Stimulated activated CD4-positive, alpha-beta T cell treated with anti-CD3 and anti-CD28 coated beads, Interleukin-12 subunit alpha, Interleukin-12 subunit beta, amount 100 ng/mL, for 48 hours (primary cell): ENCODE measurements around the gene GORASP1.
"Not testable (repeated sequence)": the region's sequence is repeated elsewhere in the genome, so short reads cannot be mapped to it uniquely, and the experiment has no call there.

Source experiments
- DNase-seq, 3 donors: peaks; one replicate each; pipeline ENCODE4 v3.0.0-alpha.2; 2020; ENCODE audit warnings: low read depth in 2 of 3, low spot score in 1 of 3

Gene GORASP1

GRCh38 chr3:39067286-39067685, 40.1 kb downstream of the GORASP1 start:
- DNase-seq, result no peak

- DNase-seq, result no peak
Observed at GRCh38 chr3:39065197-39065596, 42.2 kb downstream of the GORASP1 start.

GRCh38 chr3:39064646-39065045, 42.8 kb downstream of the GORASP1 start:
- DNase-seq, result no peak

GRCh38 chr3:39063143-39063542, 44.3 kb downstream of the GORASP1 start:
- no peak for DNase-seq

GRCh38 chr3:39062180-39062579, 45.2 kb downstream of the GORASP1 start:
- DNase-seq, result no peak

- not testable (repeated sequence) for DNase-seq
Observed at GRCh38 chr3:39061228-39061627, 46.2 kb downstream of the GORASP1 start.

- DNase-seq, result no peak
Observed at GRCh38 chr3:39056151-39056550, 51.3 kb downstream of the GORASP1 start.

- no peak for DNase-seq
Observed at GRCh38 chr3:39053696-39054095, 53.7 kb downstream of the GORASP1 start.

GRCh38 chr3:39052583-39052982, 54.8 kb downstream of the GORASP1 start:
- DNase-seq, result no peak

- DNase-seq, result peak; percentile 88 to 91 (median 88)
Observed at GRCh38 chr3:39051649-39052561, 55.5 kb downstream of the GORASP1 start, which contains the start of the genes SCN11A and WDR48. TSS of gene SCN11A (minus strand) at chr3:39051944. CDS start at chr3:38950362, 101,582 bp downstream. TSS of gene WDR48 (plus strand) at chr3:39052016. CDS start at chr3:39052026, 10 bp downstream.

GRCh38 chr3:39050029-39050428, 57.4 kb downstream of the GORASP1 start:
- DNase-seq, result no peak
